Tibial nerve (tissue), 4 donors: ENCODE data around the gene CCDC149.

Experiments
- EP300 ChIP-seq, 2 donors: sonication (generic); formaldehyde crosslinking; IDR thresholded peaks; one replicate each; pipeline ENCODE4 v1.6.1; 2017; ENCODE audit warnings: antibody characterized with exemption in 2 of 2, mild to moderate bottlenecking in 1 of 2
- POLR2A ChIP-seq, 2 donors: fragments of 450-650 bp; IDR thresholded peaks; one replicate each; pipeline ENCODE4 v1.6.1; 2017; ENCODE audit warnings: antibody characterized with exemption in 2 of 2, mild to moderate bottlenecking in 2 of 2, moderate library complexity in 2 of 2
- TF ChIP-seq, protein P1 (sequence below), 5 experiments: fragments of 200-600 bp in 3 of 5; fragments of 450-650 bp in 2 of 5; sonication (generic) in 3 of 5; IDR thresholded peaks; one replicate each; pipeline ENCODE4 v1.5.1; 2016 to 2019; ENCODE audit warnings: antibody characterized with exemption in 5 of 5, mild to moderate bottlenecking in 3 of 5, moderate library complexity in 2 of 5

DNA sequence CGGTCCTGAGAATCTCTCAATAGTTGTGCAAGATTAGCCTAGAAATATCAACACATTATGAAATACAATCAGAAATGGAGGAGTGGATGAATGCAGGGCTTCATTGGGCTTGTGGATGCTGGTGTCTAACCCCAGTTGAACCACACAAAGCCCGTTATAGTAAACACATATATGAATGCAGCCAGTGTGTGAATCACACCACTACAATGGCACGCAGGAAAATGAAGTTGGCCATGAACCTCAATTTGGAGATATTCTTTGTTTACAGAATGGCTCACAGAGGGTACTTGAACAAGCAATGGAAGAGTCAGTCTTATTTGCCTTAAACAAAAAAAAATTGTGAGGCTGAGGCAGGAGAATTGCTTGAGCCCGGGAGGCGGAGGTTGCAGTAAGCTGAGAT, 59.7 kb downstream of the CCDC149 start:
- TF ChIP-seq, protein P1, sequence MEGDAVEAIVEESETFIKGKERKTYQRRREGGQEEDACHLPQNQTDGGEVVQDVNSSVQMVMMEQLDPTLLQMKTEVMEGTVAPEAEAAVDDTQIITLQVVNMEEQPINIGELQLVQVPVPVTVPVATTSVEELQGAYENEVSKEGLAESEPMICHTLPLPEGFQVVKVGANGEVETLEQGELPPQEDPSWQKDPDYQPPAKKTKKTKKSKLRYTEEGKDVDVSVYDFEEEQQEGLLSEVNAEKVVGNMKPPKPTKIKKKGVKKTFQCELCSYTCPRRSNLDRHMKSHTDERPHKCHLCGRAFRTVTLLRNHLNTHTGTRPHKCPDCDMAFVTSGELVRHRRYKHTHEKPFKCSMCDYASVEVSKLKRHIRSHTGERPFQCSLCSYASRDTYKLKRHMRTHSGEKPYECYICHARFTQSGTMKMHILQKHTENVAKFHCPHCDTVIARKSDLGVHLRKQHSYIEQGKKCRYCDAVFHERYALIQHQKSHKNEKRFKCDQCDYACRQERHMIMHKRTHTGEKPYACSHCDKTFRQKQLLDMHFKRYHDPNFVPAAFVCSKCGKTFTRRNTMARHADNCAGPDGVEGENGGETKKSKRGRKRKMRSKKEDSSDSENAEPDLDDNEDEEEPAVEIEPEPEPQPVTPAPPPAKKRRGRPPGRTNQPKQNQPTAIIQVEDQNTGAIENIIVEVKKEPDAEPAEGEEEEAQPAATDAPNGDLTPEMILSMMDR (IDR thresholded peaks at IDR 0.05), result no peak
- TF ChIP-seq POLR2A (IDR thresholded peaks at IDR 0.05) (no peak), EP300 (IDR thresholded peaks at IDR 0.05) (peak in 1 of 2 donors; percentile 77)
